BE2C (cell line): ENCODE data around the gene LSS.
"Not testable (repeated sequence)": the region's sequence is repeated elsewhere in the genome, so short reads cannot be mapped to it uniquely, and the experiment has no call there.

Experiments used
- DNase-seq: peaks from one replicate; pipeline ENCODE4 v3.0.0-alpha.2; 2020
- H3K27me3 ChIP-seq: fragments of 250-450 bp; sonication (Bioruptor Pico); 2 replicates; pipeline ENCODE4 v1.5.1; 2020; ENCODE audit warnings: mild to moderate bottlenecking
- H3K36me3 ChIP-seq: fragments of 250-450 bp; sonication (Bioruptor Pico); 2 replicates; pipeline ENCODE4 v1.5.1; 2020; ENCODE audit warnings: mild to moderate bottlenecking
- H3K4me1 ChIP-seq: fragments of 250-450 bp; sonication (Bioruptor Pico); 2 replicates; pipeline ENCODE4 v1.5.1; 2020
- H3K4me3 ChIP-seq: 2 replicates; pipeline ENCODE4 v1.5.1; 2011; ENCODE audit warnings: low read depth, low read length
- H3K9me3 ChIP-seq: fragments of 250-450 bp; sonication (Bioruptor Pico); 2 replicates; pipeline ENCODE4 v1.5.1; 2020
- CTCF ChIP-seq: IDR thresholded peaks from 2 replicates; pipeline ENCODE4 v1.5.1; 2012; ENCODE audit warnings: mild to moderate bottlenecking, low read depth, low read length

The LSS gene

GRCh38 chr21:46173573-46173972 is 55.0 kb downstream of the LSS start:
- no peak overlapping the region for H3K4me3 ChIP-seq
- DNase-seq: no peak
- TF ChIP-seq CTCF: no peak
- H3K27me3 ChIP-seq: 0 out of 2 replicates have a peak, but pooled peaks cover 3% of the 10 kb centered on the region
- H3K36me3 ChIP-seq: no peaks in the 10 kb centered on the region
- no peaks in the 10 kb centered on the region for H3K9me3 ChIP-seq
- H3K4me1 ChIP-seq: no peaks in the 10 kb centered on the region

GRCh38 chr21:46172863-46173528 is 55.6 kb downstream of the LSS start:
- Histone ChIP-seq H3K4me1 (no peaks in the 10 kb centered on the region), H3K9me3 (no peaks in the 10 kb centered on the region), H3K36me3 (no peaks in the 10 kb centered on the region), H3K4me3 (no peak overlapping the region), H3K27me3 (0 out of 2 replicates have a peak, but pooled peaks cover 3% of the 10 kb centered on the region)
- no peak for DNase-seq
- no peak for TF ChIP-seq CTCF

GRCh38 chr21:46171996-46172862 is 56.3 kb downstream of the LSS start:
- Histone ChIP-seq H3K4me1 (no peaks in the 10 kb centered on the region), H3K4me3 (no peak overlapping the region), H3K9me3 (no peaks in the 10 kb centered on the region), H3K36me3 (no peaks in the 10 kb centered on the region), H3K27me3 (0 out of 2 replicates have a peak, but pooled peaks cover 3% of the 10 kb centered on the region)
- no peak for TF ChIP-seq CTCF
- DNase-seq: no peak

GRCh38 chr21:46171585-46171984 is 57.0 kb downstream of the LSS start:
- Histone ChIP-seq H3K36me3 (no peaks in the 10 kb centered on the region), H3K9me3 (no peaks in the 10 kb centered on the region), H3K4me3 (no peak overlapping the region), H3K4me1 (no peaks in the 10 kb centered on the region), H3K27me3 (0 out of 2 replicates have a peak, but pooled peaks cover 3% of the 10 kb centered on the region)
- DNase-seq: no peak
- TF ChIP-seq CTCF: no peak

- H3K36me3 ChIP-seq, H3K27me3 ChIP-seq, H3K9me3 ChIP-seq, H3K4me1 ChIP-seq, H3K4me3 ChIP-seq, DNase-seq: not testable (repeated sequence)
These were observed 58.0 kb downstream of the LSS start for GRCh38 chr21:46170436-46171193.

GRCh38 chr21:46168659-46169386 is 59.8 kb downstream of the LSS start:
- DNase-seq: no peak
- no peak overlapping the region for H3K4me3 ChIP-seq
- no peaks in the 10 kb centered on the region for H3K36me3 ChIP-seq
- H3K9me3 ChIP-seq: no peaks in the 10 kb centered on the region
- H3K4me1 ChIP-seq: no peaks in the 10 kb centered on the region
- no peaks in the 10 kb centered on the region for H3K27me3 ChIP-seq
- TF ChIP-seq CTCF: no peak
